SW 1271 (cell line): ENCODE data around the gene CYFIP1.

Experiments used
- DNase-seq, 2 experiments: peaks; one replicate each; lab custom pipeline; 2025; lab: John Stamatoyannopoulos, UW

Gene CYFIP1

GRCh38 chr15:22867886-22868285, 112.3 kb downstream of the CYFIP1 start:
- no peak for DNase-seq

GRCh38 chr15:22866079-22866478, 114.1 kb downstream of the CYFIP1 start:
- DNase-seq = no peak

- no peak for DNase-seq
Measured at GRCh38 chr15:22863356-22863755, 116.8 kb downstream of the CYFIP1 start.

- no peak for DNase-seq
Measured at GRCh38 chr15:22861161-22861560, 119.0 kb downstream of the CYFIP1 start.

GRCh38 chr15:22856659-22857058, 123.5 kb downstream of the CYFIP1 start:
- DNase-seq = no peak

- DNase-seq = no peak
Measured at GRCh38 chr15:22855791-22856190, 124.4 kb downstream of the CYFIP1 start.

GRCh38 chr15:22851513-22851912, 128.7 kb downstream of the CYFIP1 start:
- DNase-seq = no peak

GRCh38 chr15:22850055-22850454, 130.1 kb downstream of the CYFIP1 start:
- no peak for DNase-seq

GRCh38 chr15:22846073-22846472, 134.1 kb downstream of the CYFIP1 start:
- DNase-seq = no peak

- no peak for DNase-seq
Measured at GRCh38 chr15:22845289-22845900, 134.8 kb downstream of the CYFIP1 start.

- no peak for DNase-seq
Measured at GRCh38 chr15:22844421-22845288, 135.5 kb downstream of the CYFIP1 start.

GRCh38 chr15:22839046-22839695, 141.0 kb downstream of the CYFIP1 start:
- no peak for DNase-seq

- peak; percentile 76 to 92 for DNase-seq
Measured at GRCh38 chr15:22838292-22839042, 141.7 kb downstream of the CYFIP1 start, which contains the start of gene NIPA2. Gene NIPA2, plus strand, starts transcription at chr15:22838666. Its CDS starts 13,066 bp downstream, at chr15:22851732.

GRCh38 chr15:22831473-22831872, 148.7 kb downstream of the CYFIP1 start:
- no peak for DNase-seq

GRCh38 chr15:22827125-22827524, 153.0 kb downstream of the CYFIP1 start:
- no peak for DNase-seq

GRCh38 chr15:22823495-22824128, 156.6 kb downstream of the CYFIP1 start:
- no peak for DNase-seq

GRCh38 chr15:22819651-22820050, 160.5 kb downstream of the CYFIP1 start:
- DNase-seq = no peak
